GM10847 (cell line): ENCODE results near the gene CHTF18.

Source experiments
- POLR2A ChIP-seq: IDR thresholded peaks from 2 replicates; pipeline ENCODE4 v1.6.1; 2011; ENCODE audit not compliant: insufficient read length; ENCODE audit errors: extremely low read depth

The CHTF18 gene

GRCh38 chr16:839643-840408 is 51.4 kb downstream of the CHTF18 start:
- no peak for TF ChIP-seq POLR2A

GRCh38 chr16:840561-841454 is 52.4 kb downstream of the CHTF18 start:
- TF ChIP-seq POLR2A = no peak

DNA sequence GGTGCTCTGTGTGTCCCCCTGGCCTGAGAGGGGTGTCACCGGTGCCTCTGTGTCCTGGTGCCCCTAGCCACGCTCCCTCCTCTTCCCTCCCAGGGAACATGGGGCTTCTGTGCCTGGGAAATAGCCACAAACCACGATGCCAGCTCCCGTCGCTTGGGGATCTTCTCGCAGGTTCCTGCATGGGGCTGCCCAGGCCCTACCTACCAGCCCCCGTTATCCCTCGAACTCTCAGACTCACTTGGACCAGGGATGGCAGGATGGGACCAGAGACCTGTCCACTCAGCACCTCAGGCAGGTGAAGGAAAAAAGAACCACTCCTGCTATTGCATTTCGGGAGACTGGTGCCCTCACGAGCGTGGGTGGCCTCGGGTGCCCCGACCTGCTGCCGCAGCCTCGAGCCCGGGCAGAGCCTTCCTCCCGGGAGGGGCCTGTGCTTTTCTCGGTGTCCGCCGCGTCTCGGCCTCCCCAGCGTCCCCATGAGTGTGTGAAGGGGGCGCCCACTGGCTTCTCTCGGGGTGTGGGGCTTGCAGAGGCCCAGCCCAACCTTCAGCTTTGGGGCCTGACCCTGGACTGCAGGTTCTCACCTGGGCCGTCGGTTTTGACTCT is 53.1 kb downstream of the CHTF18 start:
- TF ChIP-seq POLR2A = no peak

DNA sequence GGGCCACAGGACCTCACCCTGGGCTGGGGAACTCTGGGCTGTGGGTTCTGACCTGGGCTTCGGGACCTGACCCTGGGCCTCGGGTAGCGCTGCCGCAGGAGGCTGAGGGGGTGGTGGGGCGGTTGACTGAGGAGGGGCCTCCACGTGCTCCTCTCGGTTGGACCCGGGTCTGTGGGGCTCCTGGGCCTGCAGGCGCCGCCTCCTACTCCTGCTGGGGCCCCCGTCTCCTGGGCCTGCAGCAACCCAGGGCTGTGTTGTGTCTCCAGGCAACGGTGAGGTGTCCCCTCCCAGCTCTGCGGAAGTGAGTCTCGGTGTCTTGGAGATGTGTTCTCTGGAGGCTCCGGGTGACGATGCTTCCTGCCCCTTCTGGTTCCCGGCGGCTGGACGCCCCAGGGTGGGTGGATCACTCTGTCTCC is 53.6 kb downstream of the CHTF18 start:
- no peak for TF ChIP-seq POLR2A

- TF ChIP-seq POLR2A = no peak
These were observed 54.5 kb downstream of the CHTF18 start for GRCh38 chr16:842711-843560.

DNA sequence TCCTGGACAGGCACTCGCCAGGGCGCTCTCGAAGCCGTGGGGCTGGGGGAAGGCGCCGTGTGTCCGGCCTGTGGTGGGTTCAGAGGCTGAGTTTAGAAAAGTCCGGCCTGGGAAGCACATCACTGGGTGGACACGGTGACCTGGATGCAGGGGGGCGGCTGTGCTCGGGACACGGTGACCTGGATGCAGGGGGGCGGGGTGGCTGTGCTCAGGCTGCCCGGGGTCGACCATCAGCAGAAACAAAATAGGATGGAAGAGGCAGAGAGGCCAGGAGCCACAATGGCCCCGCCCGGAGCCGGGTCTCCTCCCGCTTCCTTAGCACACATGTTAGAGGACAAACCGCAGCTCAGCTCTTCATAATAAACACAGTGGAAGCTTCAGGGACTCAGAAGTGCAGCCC is 55.4 kb downstream of the CHTF18 start:
- TF ChIP-seq POLR2A = no peak

DNA sequence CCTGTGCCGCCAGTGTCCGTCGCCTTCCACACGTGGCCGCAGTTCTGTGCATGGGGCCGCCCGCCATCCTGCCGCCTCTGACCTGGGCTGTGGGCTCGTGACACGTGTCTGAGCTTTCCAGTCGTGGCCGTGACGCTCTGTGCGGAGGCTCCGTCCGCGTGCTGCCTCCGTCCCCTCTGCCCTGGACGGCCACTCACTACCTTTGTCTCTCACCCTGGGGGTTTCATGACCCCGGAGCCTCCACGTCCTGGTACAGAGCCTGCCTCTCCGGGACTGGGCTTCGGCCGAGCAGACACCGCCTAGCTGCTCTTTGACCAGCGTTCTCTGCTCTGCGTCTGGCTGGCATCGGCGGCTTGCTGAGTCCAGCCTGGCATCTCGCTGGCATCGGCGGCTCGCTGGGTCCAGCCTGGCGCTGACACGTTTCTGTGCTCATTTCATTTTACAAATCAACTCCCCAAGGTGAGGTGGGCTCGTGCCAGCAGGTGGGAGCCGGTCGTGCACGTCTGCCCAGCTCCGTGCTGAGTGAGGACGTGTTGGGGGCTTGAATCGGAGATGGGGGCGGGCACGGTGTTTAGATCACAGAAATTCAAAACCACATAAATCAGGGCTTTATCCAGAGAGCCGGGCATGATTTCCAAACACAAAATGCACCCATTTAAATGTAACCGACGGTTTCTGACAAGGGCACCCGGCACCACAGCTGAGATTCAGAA is 56.4 kb downstream of the CHTF18 start:
- TF ChIP-seq POLR2A = no peak

DNA sequence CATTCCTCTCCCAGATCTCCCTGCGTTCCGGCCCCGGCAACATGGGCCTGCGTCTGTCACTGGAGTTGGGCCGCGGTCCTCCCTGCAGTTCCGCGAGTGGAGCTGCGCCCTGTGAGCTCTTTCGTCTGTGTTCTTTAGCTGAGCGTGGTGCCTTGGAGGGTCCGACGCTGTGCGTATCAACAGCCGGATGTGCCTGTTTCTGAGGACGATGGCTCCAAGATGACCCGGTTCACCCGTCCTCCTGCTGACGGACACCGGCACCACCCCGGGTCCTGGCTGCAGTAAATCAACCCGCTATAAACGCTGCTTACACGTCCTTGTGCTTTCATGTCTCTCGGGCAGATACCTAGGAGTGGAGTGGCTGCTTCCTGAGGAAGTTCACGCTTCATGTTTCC is 56.9 kb downstream of the CHTF18 start:
- TF ChIP-seq POLR2A = no peak

DNA sequence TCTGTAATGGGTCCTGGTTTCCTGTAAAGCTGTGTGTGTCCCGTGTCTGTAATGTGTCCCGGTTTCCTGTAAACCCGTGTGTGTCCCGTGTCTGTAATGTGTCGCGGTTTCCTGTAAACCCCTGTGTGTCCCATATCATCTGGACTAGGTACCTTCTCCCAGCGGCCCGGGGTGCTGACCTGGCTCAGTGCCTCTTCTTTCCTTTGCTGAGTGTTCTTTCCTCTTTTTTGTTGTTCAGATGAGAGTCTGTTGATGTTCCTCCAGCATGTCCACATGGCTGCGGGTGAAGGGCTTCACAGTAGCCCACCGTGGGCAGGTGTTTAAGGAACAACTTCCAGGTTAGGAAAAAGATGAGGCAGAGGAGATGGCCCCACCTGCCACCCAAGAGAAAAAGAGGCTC is 58.7 kb downstream of the CHTF18 start:
- TF ChIP-seq POLR2A = no peak
